ENCODE data around the gene FGF2.
"Not testable (repeated sequence)": the region's sequence is repeated elsewhere in the genome, so short reads cannot be mapped to it uniquely, and the experiment has no call there.

Gene FGF2

DNA sequence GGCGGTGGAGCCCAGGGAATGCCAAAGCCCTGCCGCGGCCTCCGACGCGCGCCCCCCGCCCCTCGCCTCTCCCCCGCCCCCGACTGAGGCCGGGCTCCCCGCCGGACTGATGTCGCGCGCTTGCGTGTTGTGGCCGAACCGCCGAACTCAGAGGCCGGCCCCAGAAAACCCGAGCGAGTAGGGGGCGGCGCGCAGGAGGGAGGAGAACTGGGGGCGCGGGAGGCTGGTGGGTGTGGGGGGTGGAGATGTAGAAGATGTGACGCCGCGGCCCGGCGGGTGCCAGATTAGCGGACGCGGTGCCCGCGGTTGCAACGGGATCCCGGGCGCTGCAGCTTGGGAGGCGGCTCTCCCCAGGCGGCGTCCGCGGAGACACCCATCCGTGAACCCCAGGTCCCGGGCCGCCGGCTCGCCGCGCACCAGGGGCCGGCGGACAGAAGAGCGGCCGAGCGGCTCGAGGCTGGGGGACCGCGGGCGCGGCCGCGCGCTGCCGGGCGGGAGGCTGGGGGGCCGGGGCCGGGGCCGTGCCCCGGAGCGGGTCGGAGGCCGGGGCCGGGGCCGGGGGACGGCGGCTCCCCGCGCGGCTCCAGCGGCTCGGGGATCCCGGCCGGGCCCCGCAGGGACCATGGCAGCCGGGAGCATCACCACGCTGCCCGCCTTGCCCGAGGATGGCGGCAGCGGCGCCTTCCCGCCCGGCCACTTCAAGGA, at the start of gene FGF2:
Gene FGF2 (plus strand): TSS at position 279 of the 705 bp plus-strand sequence. CDS start 344 bp downstream, at position 623.
- no peak for DNase-seq

DNA sequence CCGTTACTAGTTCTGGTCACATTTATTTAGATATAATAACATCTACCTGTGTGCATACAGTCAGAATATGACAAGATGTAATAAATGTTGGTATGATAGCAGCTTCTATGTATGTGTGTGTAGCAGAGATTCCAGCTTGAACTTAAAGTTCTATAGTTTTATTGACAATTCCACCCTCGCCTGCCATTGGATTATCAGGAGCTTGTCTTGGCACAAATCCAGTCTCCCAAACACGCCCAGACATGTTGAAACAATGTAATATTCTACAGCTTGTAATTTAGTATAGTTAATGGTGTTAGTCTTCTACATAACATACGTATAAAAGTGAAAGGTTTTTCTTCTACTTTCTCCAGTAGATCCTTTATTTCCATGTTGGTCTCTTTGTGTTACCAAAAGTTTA, 49.7 kb upstream of the FGF2 start:
- no peak for DNase-seq

DNA sequence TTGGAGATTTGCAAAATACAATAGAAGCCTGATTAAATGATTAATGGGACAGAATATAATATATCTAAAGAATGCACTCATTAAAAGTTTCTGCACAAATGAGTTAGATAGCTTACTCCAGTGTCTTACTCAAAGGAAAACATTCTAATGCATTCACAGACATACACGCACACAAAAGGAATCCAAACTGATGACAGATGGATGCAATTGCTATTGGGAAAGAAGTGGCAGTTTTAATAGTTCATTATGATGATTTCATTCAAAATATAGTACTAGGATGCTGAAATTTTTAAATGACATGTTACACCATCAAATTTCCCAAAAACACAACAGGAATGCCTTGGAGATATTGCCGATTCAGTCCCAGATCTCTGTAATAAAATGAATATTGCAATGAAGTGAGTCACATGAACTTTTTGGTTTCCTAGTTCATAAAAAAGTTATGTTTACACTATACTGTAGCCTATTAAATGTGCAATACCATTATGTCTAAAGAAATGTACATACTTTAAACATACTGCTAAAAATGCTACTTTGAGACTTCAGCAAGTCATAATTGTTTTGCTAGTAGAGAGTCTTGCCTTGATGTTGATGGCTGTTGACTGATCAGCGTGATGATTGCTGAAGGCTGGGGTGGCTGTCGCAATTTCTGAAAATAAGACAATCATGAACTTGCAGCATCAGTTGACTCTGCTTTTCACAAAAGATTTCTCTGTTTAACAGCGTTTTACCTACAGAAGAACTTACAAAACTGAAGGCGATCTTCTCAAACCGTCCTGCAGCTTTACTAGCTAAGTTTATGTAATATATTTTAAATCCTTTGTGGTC, 48.6 kb upstream of the FGF2 start:
- DNase-seq = no peak

DNA sequence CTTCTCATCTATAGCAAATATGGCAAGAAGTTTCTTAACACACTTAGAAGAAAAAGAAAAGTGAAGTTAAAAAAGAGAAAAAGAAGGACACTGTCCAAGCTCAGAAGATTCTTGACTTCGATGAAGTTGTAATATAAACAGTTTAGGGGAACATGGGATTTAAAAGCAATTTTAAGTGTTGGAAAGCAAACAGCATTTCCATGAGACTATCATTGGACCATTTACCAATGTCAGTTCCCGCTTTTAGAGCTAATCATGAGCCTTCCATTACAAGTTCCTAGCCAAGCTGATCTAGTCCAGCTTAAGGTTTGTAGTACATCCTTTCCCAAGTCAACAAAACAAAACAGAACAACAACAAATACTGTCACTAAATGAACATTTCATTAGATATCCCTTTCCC, 45.1 kb upstream of the FGF2 start:
- no peak for DNase-seq

DNA sequence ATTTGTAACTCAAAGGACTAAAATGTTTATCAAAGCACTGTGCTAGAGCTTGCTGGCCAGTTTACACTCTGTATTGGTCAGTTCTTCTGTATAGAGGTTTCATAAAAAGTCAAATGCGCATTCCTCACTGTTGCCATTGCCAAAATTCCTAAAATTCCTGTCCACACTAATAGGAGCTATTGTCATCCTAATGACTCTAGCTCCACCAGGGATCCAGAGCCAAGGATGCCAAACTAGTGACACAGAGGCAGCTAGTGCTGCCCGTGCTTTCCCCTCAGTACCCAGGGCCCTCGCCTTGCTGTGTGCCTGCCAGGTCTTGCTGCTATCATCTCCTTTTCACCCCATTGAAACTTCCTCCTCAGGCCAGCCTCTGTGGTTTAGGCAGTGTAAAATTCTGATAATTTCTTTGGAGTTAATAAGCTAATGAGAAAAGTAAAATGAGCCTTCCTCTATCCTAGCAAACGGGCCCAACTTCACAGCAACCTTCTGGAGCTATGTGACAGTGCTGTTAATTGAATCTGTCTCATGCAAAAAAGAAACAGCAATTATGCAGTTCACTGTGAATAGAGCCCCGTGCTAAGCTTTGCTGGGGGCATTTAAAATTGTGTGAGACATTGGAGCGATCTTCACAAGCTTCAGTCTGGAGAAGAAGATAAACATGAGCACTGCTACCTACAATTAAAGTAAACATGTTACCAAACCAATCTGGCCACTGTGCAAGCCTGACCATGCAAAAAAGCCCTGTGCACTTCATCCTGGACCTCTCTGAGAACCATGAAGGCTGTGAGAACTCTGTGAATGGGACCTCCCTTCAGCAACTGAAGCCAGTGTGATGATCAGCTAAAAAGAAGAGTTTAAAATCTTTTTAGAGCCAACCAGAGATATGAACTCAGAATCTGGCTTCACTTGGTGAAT, 43.1 kb upstream of the FGF2 start:
- DNase-seq = no peak

DNA sequence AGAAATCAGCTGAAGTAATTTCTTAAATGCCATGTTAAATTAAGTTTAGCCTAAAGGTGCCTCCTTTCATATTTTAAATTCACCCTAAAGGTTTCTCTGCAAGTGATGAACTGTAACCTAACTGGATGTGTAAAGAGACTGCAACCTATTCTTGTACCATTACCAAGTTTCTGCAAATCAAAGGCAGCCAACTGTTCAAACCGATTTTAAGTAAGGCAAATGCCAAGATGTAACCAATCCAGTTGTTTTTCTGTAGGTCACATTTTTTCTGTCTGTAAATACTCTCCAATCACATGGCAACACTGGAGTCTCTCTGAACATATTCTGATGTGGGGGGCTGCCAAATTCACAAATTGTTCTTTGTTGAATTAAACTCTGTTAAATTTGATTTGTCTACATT, 42.4 kb upstream of the FGF2 start:
- no peak for DNase-seq

DNA sequence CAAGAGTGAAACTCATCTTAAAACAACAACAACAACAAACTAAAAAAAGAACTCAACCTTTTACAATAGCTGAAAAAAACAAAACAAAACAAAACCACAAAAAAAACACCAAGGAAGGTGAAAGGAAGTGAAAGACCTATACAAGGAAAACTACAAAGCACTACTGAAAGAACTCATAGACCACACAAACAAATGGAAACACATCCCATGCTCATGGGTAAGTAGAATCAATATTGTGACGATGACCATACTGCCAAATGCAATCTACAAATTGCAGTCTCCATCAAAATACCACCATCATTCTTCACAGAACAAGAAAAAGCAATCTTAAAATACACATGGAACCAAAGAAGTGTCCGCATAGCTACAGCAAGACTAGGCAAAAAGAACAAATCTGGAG, 41.5 kb upstream of the FGF2 start:
- DNase-seq = no peak

DNA sequence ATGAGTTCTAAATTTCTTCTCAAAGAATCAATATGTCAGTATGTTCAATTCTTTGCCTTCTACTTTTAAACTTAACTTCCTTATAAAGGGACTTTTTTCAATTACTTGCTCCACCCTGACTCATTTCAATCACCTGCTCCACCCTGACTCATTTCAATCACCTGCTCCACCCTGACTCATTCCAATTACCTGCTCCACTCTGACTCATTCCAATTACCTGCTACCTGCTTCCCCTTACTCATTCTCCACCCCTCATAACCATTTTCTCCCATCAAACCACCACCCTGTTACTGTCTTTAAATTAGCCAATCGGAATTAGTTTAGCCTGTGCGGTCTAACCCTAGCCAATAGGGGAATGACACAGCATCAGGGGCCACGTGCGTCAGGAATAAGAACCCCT, 40.3 kb upstream of the FGF2 start:
- DNase-seq = not testable (repeated sequence)

DNA sequence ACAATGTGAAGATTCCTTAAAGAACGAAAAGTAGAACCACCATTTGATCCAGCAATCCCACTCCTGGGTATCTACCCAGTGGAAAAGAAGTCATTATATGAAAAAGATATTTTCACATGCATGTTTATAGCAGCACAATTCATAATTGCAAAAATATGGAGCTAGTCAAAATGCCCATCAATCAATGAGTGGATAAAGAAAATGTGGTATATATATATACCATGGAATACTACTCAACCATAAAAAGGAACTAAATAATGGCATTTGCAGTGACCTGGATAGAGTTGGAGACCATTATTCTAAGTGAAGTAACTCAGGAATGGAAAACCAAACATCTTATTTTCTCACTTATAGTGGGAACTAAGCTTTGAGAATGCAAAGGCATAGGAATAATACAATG, 39.7 kb upstream of the FGF2 start:
- DNase-seq = not testable (repeated sequence)

DNA sequence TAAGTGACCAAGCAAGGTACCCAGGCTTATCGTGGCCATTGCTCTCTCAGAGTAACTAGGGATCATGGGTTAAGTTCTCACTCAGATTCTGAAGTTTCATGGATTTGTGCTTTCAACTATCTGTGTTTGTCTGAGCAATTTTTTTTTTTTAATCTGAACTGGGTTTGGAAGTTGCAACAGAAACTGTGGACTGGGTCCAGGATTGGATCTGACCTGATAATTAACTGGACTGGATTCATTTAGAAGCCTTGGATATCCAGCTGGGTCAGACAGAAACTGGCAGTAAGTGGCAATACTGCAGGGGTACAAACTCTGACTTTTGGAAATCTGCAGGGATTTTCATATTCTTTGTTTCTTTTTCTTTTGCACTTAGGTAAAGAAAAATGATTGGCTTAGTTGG, 38.7 kb upstream of the FGF2 start:
- DNase-seq = no peak

DNA sequence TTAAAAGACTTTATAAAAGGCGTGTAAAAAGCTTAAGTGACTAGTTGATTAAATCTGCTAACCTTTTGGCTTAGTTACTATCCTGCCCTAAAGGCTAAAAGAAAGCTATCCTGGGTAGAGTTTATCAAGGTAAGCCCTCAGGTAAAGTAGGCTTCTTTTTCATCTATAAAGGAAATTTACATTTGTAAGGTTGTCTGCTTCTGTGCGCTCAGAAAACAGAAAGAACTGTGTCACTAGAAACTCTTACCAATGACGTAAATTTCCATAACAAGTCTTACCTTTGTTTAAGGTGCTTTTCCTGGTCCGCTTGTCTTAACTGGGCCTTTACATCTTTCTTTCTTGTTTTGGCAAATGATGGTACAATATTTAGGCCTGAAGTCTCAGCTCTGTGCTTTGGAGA, 37.7 kb upstream of the FGF2 start:
- no peak for DNase-seq

DNA sequence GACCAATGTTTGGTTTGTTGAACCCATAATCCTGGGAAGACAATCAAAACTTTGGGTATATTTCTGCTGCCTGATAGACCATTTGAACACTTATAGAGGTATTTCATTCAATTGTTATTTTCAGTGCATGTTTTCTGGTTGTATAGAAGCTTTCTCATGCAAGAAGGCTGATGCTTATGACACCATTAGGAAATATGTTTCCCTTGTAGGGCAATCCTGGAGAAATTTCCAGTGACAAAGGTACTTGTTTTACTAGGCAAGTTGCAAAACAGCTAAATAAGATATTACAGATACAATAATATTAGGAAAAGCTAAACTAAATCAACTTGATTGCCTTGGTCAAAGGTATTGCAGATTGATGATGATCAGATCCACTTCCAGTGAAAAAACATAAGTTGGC, 32.8 kb upstream of the FGF2 start:
- DNase-seq = no peak

DNA sequence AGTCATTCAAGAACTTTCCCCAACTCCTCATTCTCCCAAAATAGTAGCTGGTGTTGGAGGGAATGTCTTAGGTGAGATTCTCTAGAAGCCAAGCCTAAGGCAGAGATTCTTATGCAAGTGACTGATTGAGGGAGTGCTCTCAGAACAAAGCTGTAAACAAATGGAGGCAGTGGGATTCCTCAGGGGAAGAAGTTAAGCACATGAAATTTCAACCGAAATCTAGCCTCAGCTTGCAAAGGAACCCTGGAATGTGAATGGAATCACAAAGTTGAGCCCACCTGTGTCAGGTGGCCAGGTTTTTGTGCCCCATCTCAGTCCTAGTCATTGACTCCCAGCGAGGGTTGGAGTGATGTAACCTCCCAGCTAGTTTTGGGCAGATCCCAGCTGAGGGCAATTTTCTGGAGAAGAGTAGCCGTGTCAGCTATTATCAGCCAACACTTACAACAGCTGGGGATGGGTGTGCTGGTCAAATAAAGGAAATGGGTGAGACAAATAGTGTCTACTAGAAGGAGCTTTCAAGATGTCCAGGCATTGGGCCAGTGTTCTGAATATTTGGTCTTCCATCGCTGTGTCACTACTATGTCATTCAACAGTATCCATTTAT, 29.7 kb upstream of the FGF2 start:
- DNase-seq = no peak

DNA sequence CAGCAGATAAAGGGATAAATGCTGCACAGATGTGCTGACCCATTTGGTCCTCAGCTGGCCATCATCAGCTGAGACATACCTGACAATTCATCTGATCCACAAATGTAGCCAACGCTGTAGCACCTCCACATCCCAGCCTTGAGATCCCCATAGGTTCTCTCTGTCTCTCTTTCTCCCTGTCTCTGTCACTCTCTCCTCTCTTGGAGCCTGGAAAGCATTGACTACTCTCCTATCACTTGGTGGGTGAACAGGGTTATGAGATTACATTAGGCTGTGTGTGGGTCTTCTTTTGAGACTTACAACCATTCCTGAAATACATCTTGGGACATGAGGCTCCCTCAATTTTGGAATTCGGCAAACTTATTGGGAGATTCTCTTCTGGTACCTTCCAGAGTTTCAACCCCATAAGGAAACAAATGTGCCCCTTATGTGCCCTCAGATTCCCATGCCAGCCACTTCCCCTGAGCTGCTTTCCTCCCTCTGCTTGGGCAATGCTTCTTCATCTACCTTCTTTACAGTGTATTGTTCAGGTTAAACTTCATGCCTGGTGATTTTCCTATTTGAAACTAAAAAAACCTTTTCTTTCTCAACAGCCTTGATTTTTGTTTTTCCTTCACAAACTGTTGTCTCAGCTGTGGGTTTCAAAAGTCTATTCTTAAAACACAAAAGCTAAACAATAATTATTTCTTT, 29.1 kb upstream of the FGF2 start:
- DNase-seq = no peak

DNA sequence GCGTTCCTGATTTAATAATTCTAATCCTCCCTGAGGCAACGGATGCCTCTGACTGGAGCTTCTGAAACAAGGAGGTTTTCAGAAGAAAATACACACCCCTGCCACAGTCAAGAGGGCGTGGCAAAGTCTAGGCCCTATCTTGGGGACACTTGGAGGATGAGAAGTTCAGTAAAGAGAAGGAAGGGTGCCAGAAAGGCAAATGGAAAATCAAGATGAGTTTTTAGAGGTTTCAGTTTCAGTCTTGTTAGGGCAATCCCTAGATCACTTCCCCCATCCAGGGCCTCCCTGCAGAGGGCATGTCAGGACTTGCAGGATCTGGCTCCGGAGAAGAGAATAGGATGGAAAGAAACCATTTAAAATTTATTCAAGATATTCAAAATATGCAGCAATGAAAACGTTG, 28.5 kb upstream of the FGF2 start:
- peak; percentile 44 for DNase-seq

DNA sequence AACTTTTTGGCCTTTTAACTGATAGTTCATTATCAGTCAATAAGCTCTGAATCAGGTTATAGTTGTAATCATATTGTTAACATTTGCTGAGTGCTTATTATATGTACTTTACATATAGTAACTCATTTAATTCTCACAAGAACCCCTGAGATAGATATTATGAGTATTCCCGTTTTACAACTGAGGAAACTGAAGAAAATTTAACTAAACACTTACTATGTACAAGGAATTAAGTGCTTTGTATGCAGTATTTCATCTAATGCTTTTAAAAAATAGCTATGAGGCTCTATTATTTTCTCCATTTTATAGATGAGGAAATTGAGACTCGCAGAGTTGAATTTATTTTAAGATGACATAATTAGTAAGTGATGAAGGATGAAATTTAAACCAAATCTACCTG, 27.7 kb upstream of the FGF2 start:
- no peak for DNase-seq

DNA sequence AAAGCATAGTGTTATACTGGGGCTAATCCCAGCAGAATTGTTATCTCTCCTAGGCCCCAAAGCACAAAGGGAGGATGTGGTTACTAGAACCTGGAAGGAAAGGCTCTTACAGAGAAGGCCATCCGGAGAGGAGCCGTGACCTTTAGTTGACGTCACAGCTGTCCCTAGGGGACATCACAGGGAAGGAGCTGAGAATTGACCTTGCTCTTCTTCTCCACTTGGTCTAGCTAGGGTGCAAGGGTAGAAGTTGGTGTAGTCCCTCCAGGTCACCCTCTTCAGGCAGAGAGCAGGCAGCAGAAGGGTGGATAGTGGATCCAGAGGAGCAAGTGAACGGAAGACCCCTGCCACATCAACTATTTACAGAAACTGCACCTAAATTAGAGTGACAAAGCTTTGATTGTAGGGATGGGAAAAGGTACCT, 22.8 kb upstream of the FGF2 start:
- no peak for DNase-seq

DNA sequence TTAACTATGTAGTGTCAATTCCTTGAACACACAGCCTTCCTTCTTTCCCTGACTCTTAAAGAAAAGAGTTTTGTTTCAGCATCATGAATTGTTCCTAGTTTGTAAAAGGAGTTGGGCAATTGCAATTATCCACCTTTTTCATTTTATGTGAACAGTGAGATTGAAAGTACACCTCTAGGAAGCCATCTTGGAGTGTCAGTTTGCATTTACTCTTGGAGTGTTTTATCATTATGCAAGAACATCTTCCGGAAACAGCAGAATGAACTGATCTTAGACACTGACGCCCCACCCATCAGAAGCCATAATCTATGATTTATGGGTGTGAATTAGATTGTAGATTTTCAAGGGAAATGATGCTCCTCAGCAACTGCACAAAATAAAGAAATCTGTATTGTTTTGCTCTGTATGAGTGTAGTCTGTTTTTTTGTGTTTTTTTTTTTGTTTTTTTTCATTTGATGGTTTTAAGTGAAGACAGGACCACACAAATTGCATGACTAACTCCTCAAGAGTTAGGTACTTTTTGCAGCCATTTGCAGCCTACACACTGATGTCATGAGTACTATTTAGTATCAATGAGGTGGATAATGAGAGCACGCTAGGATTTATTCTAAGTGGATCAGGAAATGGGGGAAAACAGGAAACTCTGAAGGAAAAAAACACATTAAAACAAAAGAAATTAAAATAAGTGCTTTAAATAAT, 19.5 kb upstream of the FGF2 start:
- DNase-seq = no peak

DNA sequence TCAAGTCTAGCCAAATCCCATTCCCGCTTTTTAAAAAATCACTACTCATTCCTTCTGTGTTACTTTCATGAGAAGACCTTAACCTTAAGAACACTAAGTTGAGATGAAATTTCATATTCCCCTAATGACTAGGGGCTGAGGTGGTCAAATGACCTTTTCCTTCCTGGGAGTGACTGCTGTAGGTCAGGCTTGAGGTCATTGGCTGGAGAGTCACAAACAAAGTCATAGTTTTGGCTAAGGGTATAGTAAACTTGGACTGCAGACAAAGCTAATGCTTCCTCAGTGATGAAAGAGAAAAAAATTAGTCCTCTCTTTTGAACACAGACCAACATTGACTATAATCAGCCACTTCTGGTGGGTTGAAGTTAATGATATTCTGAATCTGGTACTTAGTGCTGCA, 16.0 kb upstream of the FGF2 start:
- no peak for DNase-seq

DNA sequence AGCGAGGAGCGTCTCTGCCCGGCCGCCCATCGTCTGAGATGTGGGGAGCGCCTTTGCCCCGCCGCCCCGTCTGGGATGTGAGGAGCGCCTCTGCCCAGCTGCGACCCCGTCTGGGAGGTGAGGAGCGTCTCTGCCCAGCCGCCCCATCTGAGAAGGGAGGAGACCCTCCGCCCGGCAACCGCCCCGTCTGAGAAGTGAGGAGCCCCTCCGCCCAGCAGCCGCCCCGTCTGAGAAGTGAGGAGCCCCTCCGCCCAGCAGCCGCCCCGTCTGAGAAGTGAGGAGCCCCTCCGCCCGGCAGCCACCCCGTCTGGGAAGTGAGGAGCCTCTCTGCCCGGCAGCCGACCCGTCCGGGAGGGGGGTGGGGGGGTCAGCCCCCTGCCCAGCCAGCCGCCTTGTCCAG, 14.8 kb upstream of the FGF2 start:
- DNase-seq = not testable (repeated sequence)

DNA sequence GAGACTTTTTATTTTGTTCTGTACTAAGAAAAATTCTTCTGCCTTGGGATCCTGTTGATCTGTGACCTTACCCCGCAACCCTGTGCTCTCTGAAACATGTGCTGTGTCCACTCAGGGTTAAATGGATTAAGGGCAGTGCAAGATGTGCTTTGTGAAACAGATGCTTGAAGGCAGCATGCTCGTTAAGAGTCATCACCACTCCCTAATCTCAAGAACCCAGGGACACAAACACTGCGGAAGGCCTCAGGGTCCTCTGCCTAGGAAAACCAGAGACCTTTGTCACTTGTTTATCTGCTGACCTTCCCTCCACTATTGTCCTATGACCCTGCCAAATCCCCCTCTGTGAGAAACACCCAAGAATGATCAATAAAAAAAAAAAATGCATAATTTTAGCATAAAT, 13.8 kb upstream of the FGF2 start:
- not testable (repeated sequence) for DNase-seq

DNA sequence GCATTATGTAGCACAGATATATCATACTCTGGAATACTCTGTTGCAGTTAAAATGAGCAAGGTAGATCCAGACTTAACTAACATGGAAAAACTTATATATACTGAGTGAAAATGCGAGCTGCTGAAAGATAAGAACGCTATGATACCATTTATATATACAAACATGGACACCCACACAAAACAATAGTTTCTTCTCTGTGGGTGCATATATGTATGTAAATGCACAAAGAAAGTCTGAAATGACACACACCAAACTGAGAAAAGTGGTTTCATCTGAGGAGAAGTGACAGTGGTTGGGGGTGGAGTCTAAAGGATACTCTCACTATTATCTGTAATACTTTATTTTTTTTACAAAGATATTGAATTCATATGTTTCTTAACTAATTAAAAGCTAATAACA, 12.2 kb upstream of the FGF2 start:
- no peak for DNase-seq
